ENCODE results near the gene MFRP.

Gene MFRP

GRCh38 chr11:119351232-119351631, 4.7 kb upstream of the MFRP start:
- H3K4me3 ChIP-seq (ENCODE audit: low read depth, low read length) = no peak overlapping the region
- TF ChIP-seq, protein P1, sequence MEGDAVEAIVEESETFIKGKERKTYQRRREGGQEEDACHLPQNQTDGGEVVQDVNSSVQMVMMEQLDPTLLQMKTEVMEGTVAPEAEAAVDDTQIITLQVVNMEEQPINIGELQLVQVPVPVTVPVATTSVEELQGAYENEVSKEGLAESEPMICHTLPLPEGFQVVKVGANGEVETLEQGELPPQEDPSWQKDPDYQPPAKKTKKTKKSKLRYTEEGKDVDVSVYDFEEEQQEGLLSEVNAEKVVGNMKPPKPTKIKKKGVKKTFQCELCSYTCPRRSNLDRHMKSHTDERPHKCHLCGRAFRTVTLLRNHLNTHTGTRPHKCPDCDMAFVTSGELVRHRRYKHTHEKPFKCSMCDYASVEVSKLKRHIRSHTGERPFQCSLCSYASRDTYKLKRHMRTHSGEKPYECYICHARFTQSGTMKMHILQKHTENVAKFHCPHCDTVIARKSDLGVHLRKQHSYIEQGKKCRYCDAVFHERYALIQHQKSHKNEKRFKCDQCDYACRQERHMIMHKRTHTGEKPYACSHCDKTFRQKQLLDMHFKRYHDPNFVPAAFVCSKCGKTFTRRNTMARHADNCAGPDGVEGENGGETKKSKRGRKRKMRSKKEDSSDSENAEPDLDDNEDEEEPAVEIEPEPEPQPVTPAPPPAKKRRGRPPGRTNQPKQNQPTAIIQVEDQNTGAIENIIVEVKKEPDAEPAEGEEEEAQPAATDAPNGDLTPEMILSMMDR (IDR thresholded peaks at IDR 0.05; ENCODE audit: low read depth, low read length) = no peak
- no peak for DNase-seq (ENCODE audit: low read depth, low spot score)
- in situ Hi-C loops (cut with HindIII; ENCODE audit: low sequenced_read_pairs) = no loop called here

DNA sequence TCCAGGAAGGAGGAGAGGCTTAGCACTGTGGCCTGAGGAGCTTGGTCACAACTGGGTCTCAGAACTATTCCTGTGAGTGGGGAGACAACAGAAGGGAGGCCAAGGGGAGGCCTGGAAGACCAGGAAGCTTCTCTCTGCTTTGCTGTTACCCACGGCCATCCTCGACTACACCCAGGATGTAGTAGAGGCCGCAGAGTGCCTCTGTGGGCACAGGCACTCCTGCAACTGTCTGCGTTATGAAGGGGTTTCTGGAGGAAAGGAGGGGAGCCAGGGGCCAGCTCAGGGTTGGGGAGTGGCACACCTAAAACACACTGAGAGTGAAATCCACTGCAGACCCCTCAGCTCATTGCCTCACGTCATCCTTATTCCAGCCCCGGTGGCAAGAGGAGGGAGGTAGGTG, 3.8 kb upstream of the MFRP start:
- in situ Hi-C loops (cut with HindIII; ENCODE audit: low sequenced_read_pairs) = no loop called here
- TF ChIP-seq, protein P1 (IDR thresholded peaks at IDR 0.05; ENCODE audit: low read depth, low read length) = no peak
- no peak overlapping the region for H3K4me3 ChIP-seq (ENCODE audit: low read depth, low read length)
- DNase-seq (ENCODE audit: low read depth, low spot score) = no peak

- in situ Hi-C loops (cut with HindIII; ENCODE audit: low sequenced_read_pairs) = no loop called here
- DNase-seq (ENCODE audit: low read depth, low spot score) = no peak
- no peak overlapping the region for H3K4me3 ChIP-seq (ENCODE audit: low read depth, low read length)
- TF ChIP-seq, protein P1 (IDR thresholded peaks at IDR 0.05; ENCODE audit: low read depth, low read length) = no peak
Measured at GRCh38 chr11:119347940-119348605, 1.6 kb upstream of the MFRP start.

DNA sequence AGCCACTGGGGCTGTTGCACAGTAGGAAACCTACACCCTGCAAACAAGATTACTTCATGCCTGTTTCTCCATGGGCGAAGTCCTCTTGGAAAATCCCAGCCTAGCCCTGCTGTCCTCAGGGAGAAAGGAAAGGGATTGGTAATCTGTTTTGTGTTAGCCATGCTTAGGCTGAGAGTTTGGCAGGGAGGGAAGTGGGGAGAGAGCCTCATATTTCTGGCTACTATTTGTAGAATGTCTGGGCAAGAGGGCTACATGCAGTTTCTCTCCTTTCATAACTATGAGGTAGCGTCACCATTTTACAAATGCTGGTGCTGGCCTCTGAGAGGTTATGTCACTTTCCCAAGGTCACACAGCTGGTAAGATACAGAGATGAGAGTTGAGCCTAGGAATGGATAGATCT, 737 bp upstream of the MFRP start:
- TF ChIP-seq, protein P1 (IDR thresholded peaks at IDR 0.05; ENCODE audit: low read depth, low read length) = no peak
- in situ Hi-C loops (cut with HindIII; ENCODE audit: low sequenced_read_pairs) = no loop called here
- no peak for DNase-seq (ENCODE audit: low read depth, low spot score)
- H3K4me3 ChIP-seq (ENCODE audit: low read depth, low read length) = no peak overlapping the region

DNA sequence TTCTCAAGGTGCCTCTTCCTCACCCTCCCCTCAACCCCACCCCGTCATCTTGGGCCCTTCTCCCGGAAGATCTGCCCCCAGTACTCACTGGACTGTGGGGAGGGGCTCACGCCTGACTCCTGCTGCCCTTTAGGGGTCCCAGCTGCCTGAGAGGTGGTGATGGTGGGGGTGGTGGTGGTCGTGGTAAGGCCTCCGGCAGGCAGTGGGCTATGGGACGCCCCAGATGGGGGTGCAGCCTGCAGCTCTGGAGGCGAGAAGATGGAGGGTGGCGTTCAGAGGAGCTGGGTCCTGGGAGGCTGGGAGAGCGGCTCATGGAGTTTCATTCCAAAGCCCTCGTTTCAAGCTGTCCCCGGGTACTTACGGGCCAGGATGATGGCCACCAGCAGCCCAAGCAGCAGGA, 820 bp downstream of the MFRP start:
- in situ Hi-C loops (cut with HindIII; ENCODE audit: low sequenced_read_pairs) = no loop called here
- H3K4me3 ChIP-seq (ENCODE audit: low read depth, low read length) = no peak overlapping the region
- DNase-seq (ENCODE audit: low read depth, low spot score) = no peak
- TF ChIP-seq, protein P1 (IDR thresholded peaks at IDR 0.05; ENCODE audit: low read depth, low read length) = no peak

DNA sequence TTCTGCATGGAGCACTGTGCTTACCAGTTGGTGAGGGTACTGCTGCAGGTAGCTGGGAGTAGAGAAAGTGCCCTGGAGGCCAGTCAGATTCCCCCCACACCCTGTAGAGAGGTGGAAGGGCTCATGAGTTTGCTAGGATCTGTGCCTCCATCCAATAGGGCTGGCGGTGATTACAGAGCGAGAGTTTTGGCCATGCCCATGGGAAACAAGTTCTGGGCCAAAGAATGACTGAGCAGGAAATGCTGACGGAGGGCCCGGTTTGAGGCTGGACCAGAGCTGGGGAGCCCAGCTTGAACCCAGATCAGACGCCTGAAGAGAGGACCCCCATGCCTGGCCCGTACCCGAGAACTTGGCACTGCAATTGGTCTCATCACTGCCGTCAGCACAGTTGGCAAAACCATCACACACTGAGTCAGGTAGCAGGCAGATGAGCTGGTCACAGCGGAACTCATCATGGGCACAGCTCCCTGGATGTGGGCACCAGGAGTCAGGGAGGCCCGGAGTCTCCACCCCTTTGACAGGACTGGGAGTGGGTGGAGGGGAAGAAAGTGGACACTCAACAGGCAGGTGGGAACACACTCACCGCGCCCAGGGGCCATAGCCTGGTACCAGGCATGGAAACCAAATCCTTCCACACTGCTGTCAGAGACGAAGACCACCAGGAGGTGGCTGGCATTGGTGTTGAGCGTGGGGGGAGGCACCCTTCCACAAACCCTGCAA, 2.1 kb downstream of the MFRP start:
- no peak for DNase-seq (ENCODE audit: low read depth, low spot score)
- in situ Hi-C loops (cut with HindIII; ENCODE audit: low sequenced_read_pairs) = no loop called here
- no peak overlapping the region for H3K4me3 ChIP-seq (ENCODE audit: low read depth, low read length)
- TF ChIP-seq, protein P1 (IDR thresholded peaks at IDR 0.05; ENCODE audit: low read depth, low read length) = no peak
